HL-60 (cell line): ENCODE data around the gene HUS1B.

ENCODE experiments used
- CTCF ChIP-seq: IDR thresholded peaks from one replicate; pipeline ENCODE4 v1.5.1; 2011; ENCODE audit warnings: low read length, control low read depth, inconsistent platforms; ENCODE audit not compliant: insufficient read depth
- POLR2AphosphoS5 ChIP-seq: IDR thresholded peaks from 2 replicates; pipeline ENCODE4 v1.6.1; 2012; ENCODE audit warnings: low read depth
- REST ChIP-seq: IDR thresholded peaks from 2 replicates; pipeline ENCODE4 v1.6.1; 2012; ENCODE audit warnings: low read depth; ENCODE audit not compliant: insufficient replicate concordance

GRCh38 chr6:686497-686896 is 29.6 kb upstream of the HUS1B start:
- TF ChIP-seq CTCF (no peak), POLR2AphosphoS5 (no peak), REST (no peak)
